Measurements from ENCODE around the gene TEP1. TPM values are rescaled to one million over a fixed set of nuclear protein-coding genes. Genes with fewer than 3 reads are reported as not detected.
A peak's percentile ranks its signal among the peaks of the same experiment; 100 is the strongest.

Gene TEP1
- total RNA-seq, 4 donors from 2014 or later = 26.6 to 39.3 (median 29.7) TPM

- no peaks in the 10 kb centered on the region for H3K9me3 ChIP-seq
- 95 to 96% methylated on average over 10 to 12 of the region's 12 CpGs for WGBS, 2 donors
- no peak for DNase-seq
- TF ChIP-seq, protein P1, sequence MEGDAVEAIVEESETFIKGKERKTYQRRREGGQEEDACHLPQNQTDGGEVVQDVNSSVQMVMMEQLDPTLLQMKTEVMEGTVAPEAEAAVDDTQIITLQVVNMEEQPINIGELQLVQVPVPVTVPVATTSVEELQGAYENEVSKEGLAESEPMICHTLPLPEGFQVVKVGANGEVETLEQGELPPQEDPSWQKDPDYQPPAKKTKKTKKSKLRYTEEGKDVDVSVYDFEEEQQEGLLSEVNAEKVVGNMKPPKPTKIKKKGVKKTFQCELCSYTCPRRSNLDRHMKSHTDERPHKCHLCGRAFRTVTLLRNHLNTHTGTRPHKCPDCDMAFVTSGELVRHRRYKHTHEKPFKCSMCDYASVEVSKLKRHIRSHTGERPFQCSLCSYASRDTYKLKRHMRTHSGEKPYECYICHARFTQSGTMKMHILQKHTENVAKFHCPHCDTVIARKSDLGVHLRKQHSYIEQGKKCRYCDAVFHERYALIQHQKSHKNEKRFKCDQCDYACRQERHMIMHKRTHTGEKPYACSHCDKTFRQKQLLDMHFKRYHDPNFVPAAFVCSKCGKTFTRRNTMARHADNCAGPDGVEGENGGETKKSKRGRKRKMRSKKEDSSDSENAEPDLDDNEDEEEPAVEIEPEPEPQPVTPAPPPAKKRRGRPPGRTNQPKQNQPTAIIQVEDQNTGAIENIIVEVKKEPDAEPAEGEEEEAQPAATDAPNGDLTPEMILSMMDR (IDR thresholded peaks at IDR 0.05) = no peak
- TF ChIP-seq POLR2A (IDR thresholded peaks at IDR 0.05) = no peak
- intact Hi-C loops (cut with DNase I) = no loop called here
- H3K4me3 ChIP-seq (replicated peaks in 1 of 3) = no peak overlapping the region
- H3K4me1 ChIP-seq = no peaks in the 10 kb centered on the region
- H3K27me3 ChIP-seq = no peaks in the 10 kb centered on the region
- peaks cover 93 to 96% of the 10 kb centered on the region in 2 donors for H3K36me3 ChIP-seq
- H3K27ac ChIP-seq = no peak overlapping the region
Measured at GRCh38 chr14:20382526-20382925, 30.8 kb downstream of the TEP1 start.

DNA sequence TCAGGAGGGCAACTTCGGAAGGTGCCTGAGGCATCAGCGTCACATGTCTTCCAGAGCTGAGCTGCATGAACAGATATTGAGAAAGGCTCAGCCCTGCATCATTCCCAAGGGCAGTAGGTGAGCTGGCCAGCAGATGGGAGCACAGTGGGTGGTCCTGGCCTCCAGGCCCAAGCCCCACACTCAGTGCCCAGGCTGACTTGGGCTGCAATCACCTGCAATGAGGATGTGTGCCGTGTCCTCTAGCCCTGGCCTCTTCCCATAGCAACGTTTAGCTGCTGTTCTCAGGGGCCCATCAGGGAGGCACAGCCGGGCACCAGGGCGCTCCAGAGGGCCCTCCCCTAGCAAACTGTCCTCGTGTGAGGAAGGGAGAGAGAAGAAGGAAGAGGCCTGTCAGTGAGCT is 32.0 kb downstream of the TEP1 start:
- Histone ChIP-seq H3K4me1 (no peaks in the 10 kb centered on the region), H3K27me3 (no peaks in the 10 kb centered on the region), H3K9me3 (no peaks in the 10 kb centered on the region), H3K4me3 (replicated peaks in 1 of 3) (no peak overlapping the region), H3K27ac (no peak overlapping the region), H3K36me3 (peaks cover 93 to 98% of the 10 kb centered on the region in 2 donors)
- TF ChIP-seq POLR2A (IDR thresholded peaks at IDR 0.05) = no peak
- TF ChIP-seq, protein P1 (IDR thresholded peaks at IDR 0.05) = no peak
- DNase-seq = no peak
- intact Hi-C loops (cut with DNase I) = no loop called here
- WGBS, 2 donors = 89% methylated on average over 7 of the region's 7 CpGs

GRCh38 chr14:20380681-20381080 is 32.6 kb downstream of the TEP1 start:
- intact Hi-C loops (cut with DNase I) = no loop called here
- H3K4me3 ChIP-seq (replicated peaks in 1 of 3) = no peak overlapping the region
- 87 to 95% methylated on average over 6 of the region's 6 CpGs for WGBS, 2 donors

DNA sequence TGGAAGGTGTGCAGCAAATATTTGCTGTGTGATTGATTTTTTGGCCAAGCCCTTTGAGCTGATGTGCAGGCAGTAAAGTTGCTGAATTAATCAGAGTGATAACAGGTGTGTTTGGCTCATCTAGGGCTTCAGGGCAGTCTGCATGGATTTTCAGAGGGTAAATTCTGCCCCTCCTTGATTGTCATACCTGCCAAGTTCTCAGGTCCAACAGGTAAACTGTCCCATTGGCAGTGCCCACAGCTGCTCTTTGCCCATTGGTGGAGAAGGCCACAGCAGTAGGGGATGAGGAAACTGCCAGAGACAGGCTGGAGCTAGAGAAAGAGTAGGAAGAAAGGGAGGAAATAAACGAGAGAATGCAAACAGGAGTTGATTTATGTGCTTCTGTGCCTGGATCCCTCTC is 33.6 kb downstream of the TEP1 start:
- Histone ChIP-seq H3K36me3 (peaks cover 91 to 97% of the 10 kb centered on the region in 2 donors), H3K9me3 (no peaks in the 10 kb centered on the region), H3K4me3 (replicated peaks in 1 of 3) (no peak overlapping the region), H3K4me1 (no peaks in the 10 kb centered on the region), H3K27ac (no peak overlapping the region), H3K27me3 (no peaks in the 10 kb centered on the region)
- TF ChIP-seq POLR2A (IDR thresholded peaks at IDR 0.05) = no peak
- TF ChIP-seq, protein P1 (IDR thresholded peaks at IDR 0.05) = no peak
- DNase-seq = no peak
- intact Hi-C loops (cut with DNase I) = no loop called here
- 67 to 74% methylated on average over 1 of the region's 1 CpG for WGBS, 2 donors

More at GRCh38 chr14:20380681-20381080, 32.6 kb downstream of the TEP1 start:
- DNase-seq = no peak
- H3K27ac ChIP-seq = no peak overlapping the region
- no peaks in the 10 kb centered on the region for H3K4me1 ChIP-seq
- H3K36me3 ChIP-seq = peaks cover 93 to 98% of the 10 kb centered on the region in 2 donors
- no peaks in the 10 kb centered on the region for H3K27me3 ChIP-seq
- H3K9me3 ChIP-seq = no peaks in the 10 kb centered on the region
- TF ChIP-seq, protein P1 (IDR thresholded peaks at IDR 0.05) = no peak

DNA sequence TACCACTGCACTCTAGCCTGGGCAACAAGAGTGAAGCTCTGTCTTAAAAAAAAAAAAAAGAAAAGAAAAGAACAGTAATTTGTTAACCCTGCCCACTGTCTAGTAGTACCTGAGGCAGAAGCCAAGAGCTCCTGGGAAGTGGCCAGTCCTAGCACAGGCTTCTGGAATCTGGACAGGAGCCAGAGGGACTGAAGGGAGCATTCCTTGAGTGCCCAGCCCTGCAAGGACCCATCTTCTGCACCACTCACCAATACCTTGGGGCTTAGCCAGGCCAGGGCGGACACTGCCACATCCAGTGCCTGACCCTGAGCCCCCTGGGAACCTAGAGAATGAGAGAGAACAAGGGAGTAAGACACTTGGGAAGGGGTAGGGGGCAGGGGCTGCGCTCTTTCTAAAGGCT is 36.1 kb downstream of the TEP1 start:
- H3K36me3 ChIP-seq = peaks cover 91 to 97% of the 10 kb centered on the region in 2 donors
- no peak overlapping the region for H3K27ac ChIP-seq
- 94 to 100% methylated on average over 2 of the region's 2 CpGs for WGBS, 2 donors
- no peak overlapping the region for H3K4me3 ChIP-seq (replicated peaks in 1 of 3)
- intact Hi-C loops (cut with DNase I) = no loop called here
- no peaks in the 10 kb centered on the region for H3K9me3 ChIP-seq
- no peaks in the 10 kb centered on the region for H3K27me3 ChIP-seq
- no peaks in the 10 kb centered on the region for H3K4me1 ChIP-seq
- TF ChIP-seq POLR2A (IDR thresholded peaks at IDR 0.05) = no peak
- TF ChIP-seq, protein P1 (IDR thresholded peaks at IDR 0.05) = no peak
- DNase-seq = peak; percentile 51 to 55
